MM.1S (cell line): Measurements from ENCODE around the gene PTPRD.

Experiments
- DNase-seq: peaks from one replicate; pipeline ENCODE4 v3.0.0-alpha.2; 2015
- H2AFZ ChIP-seq: fragments of 300-600 bp; sonication (generic); 2 replicates; pipeline ENCODE4 v1.6.0; 2016; ENCODE audit warnings: antibody characterized with exemption, low read length
- H3F3A ChIP-seq: fragments of 300-600 bp; sonication (generic); 2 replicates; pipeline ENCODE4 v1.6.1; 2016; ENCODE audit warnings: mild to moderate bottlenecking, antibody characterized with exemption, low read length, moderate library complexity, mixed read lengths; ENCODE audit not compliant: insufficient read depth
- H3K27ac ChIP-seq: fragments of 300-600 bp; sonication (generic); 2 replicates; pipeline ENCODE4 v1.5.1; 2016; ENCODE audit warnings: mild to moderate bottlenecking, low read length
- H3K27me3 ChIP-seq: fragments of 300-600 bp; sonication (generic); replicated peaks from 2 replicates; pipeline ENCODE4 v1.6.0; 2016; ENCODE audit warnings: low read length; ENCODE audit not compliant: insufficient read depth
- H3K36me3 ChIP-seq: fragments of 300-600 bp; sonication (generic); replicated peaks from 2 replicates; pipeline ENCODE4 v1.6.1; 2016; ENCODE audit warnings: mild to moderate bottlenecking, low read length, mixed read lengths; ENCODE audit not compliant: insufficient read depth
- H3K4me1 ChIP-seq: fragments of 300-600 bp; sonication (generic); 2 replicates; pipeline ENCODE4 v1.6.1; 2016; ENCODE audit warnings: low read length, mixed read lengths
- H3K4me2 ChIP-seq: fragments of 300-600 bp; sonication (generic); 2 replicates; pipeline ENCODE4 v1.6.0; 2016; ENCODE audit warnings: low read depth, low read length
- H3K4me3 ChIP-seq: fragments of 300-600 bp; sonication (generic); 2 replicates; pipeline ENCODE4 v1.5.1; 2016; ENCODE audit warnings: low read length, mixed read lengths
- H3K79me2 ChIP-seq: fragments of 300-600 bp; sonication (generic); 2 replicates; pipeline ENCODE4 v1.6.1; 2016; ENCODE audit warnings: mixed run types, low read length, mixed read lengths
- H3K9ac ChIP-seq: fragments of 300-600 bp; sonication (generic); 2 replicates; pipeline ENCODE4 v1.6.1; 2016; ENCODE audit warnings: low read length, mixed read lengths
- H3K9me2 ChIP-seq: fragments of 300-600 bp; sonication (generic); replicated peaks from 2 replicates; pipeline ENCODE4 v1.6.1; 2016; ENCODE audit warnings: mild to moderate bottlenecking, low read length, mixed read lengths; ENCODE audit not compliant: insufficient read depth
- H3K9me3 ChIP-seq: fragments of 300-600 bp; sonication (generic); replicated peaks from 2 replicates; pipeline ENCODE4 v1.6.1; 2016; ENCODE audit warnings: mild to moderate bottlenecking, low read length, mixed read lengths; ENCODE audit not compliant: insufficient read depth
- H4K20me1 ChIP-seq: fragments of 300-600 bp; sonication (generic); 2 replicates; pipeline ENCODE4 v1.6.1; 2016; ENCODE audit warnings: mild to moderate bottlenecking, low read length, moderate library complexity, mixed read lengths; ENCODE audit not compliant: insufficient read depth
- CTCF ChIP-seq: fragments of 300-600 bp; sonication (generic); IDR thresholded peaks from 2 replicates; pipeline ENCODE4 v1.5.1; 2016; ENCODE audit warnings: antibody characterized with exemption, low read length, mixed read lengths
- EZH2 ChIP-seq: fragments of 300-600 bp; sonication (generic); optimal IDR thresholded peaks from 2 replicates; pipeline ENCODE3; 2017; ENCODE audit warnings: low read depth, mild to moderate bottlenecking, antibody characterized with exemption, low read length, mixed read lengths
- EZH2phosphoT487 ChIP-seq: fragments of 300-600 bp; sonication (generic); IDR thresholded peaks from 2 replicates; pipeline ENCODE4 v1.6.1; 2018; ENCODE audit warnings: antibody characterized with exemption, low read length

PTPRD gene

GRCh38 chr9:10226996-10227395 is 385.8 kb downstream of the PTPRD start:
- no peak for DNase-seq
- Histone ChIP-seq H3K27ac (no peak overlapping the region), H3K4me2 (no peak overlapping the region), H3K4me1 (0 out of 2 replicates have a peak, but pooled peaks cover 5% of the 10 kb centered on the region), H3K27me3 (no peaks in the 10 kb centered on the region), H3K79me2 (no peaks in the 10 kb centered on the region), H3K9ac (no peak overlapping the region), H3F3A (no peaks in the 10 kb centered on the region), H3K36me3 (no peaks in the 10 kb centered on the region), H3K4me3 (no peak overlapping the region), H3K9me2 (no peaks in the 10 kb centered on the region), H3K9me3 (no peaks in the 10 kb centered on the region), H2AFZ (no peak overlapping the region), H4K20me1 (no peaks in the 10 kb centered on the region)
- no peak for TF ChIP-seq EZH2
- TF ChIP-seq CTCF = no peak
- no peak for TF ChIP-seq EZH2phosphoT487

- H3K36me3 ChIP-seq = no peaks in the 10 kb centered on the region
- H2AFZ ChIP-seq = no peak overlapping the region
- H4K20me1 ChIP-seq = no peaks in the 10 kb centered on the region
These were observed 400.1 kb downstream of the PTPRD start for GRCh38 chr9:10212702-10213101.

GRCh38 chr9:10208691-10209069 is 404.1 kb downstream of the PTPRD start:
- H3K9me3 ChIP-seq = no peaks in the 10 kb centered on the region
- TF ChIP-seq CTCF (no peak), EZH2phosphoT487 (no peak), EZH2 (no peak)
- no peaks in the 10 kb centered on the region for H3K27me3 ChIP-seq
- H3F3A ChIP-seq = no peaks in the 10 kb centered on the region
- H3K4me2 ChIP-seq = peak overlapping the region; percentile 46
- H3K9me2 ChIP-seq = no peaks in the 10 kb centered on the region
- H2AFZ ChIP-seq = 0 out of 2 replicates have a peak overlapping the region, but pooled peaks have one; percentile 27
- DNase-seq = no peak
- H3K36me3 ChIP-seq = no peaks in the 10 kb centered on the region
- no peaks in the 10 kb centered on the region for H3K79me2 ChIP-seq
- H4K20me1 ChIP-seq = no peaks in the 10 kb centered on the region
- peak overlapping the region; percentile 38; the same call in 1 of the 2 replicates for H3K4me3 ChIP-seq
- H3K4me1 ChIP-seq = no peaks in the 10 kb centered on the region
- H3K9ac ChIP-seq = no peak overlapping the region
- H3K27ac ChIP-seq = no peak overlapping the region

More at GRCh38 chr9:10212702-10213101, 400.1 kb downstream of the PTPRD start:
- Histone ChIP-seq H3K4me3 (no peak overlapping the region), H3K9me2 (no peaks in the 10 kb centered on the region), H3F3A (no peaks in the 10 kb centered on the region), H3K9me3 (no peaks in the 10 kb centered on the region), H3K27ac (no peak overlapping the region), H3K27me3 (no peaks in the 10 kb centered on the region), H3K4me1 (no peaks in the 10 kb centered on the region), H3K9ac (no peak overlapping the region), H3K4me2 (no peak overlapping the region), H3K79me2 (no peaks in the 10 kb centered on the region)
- no peak for TF ChIP-seq EZH2phosphoT487
- TF ChIP-seq CTCF = no peak
- TF ChIP-seq EZH2 = no peak
- DNase-seq = no peak
